Left ventricle myocardium inferior (tissue), 1 donor: Measurements from ENCODE around the gene STAT1. TPM values are rescaled to one million over a fixed set of nuclear protein-coding genes. Genes with fewer than 3 reads are reported as not detected.

Source experiments
- DNase-seq: peaks from one replicate; pipeline ENCODE4 v3.0.0-alpha.2; 2020
- H3K27ac ChIP-seq: fragments of 200-600 bp; replicated peaks from 2 replicates; pipeline ENCODE4 v1.8.0; 2021
- H3K27me3 ChIP-seq: fragments of 200-600 bp; 2 replicates; pipeline ENCODE4 v1.8.0; 2021; ENCODE audit warnings: low read depth
- H3K36me3 ChIP-seq: fragments of 200-600 bp; 2 replicates; pipeline ENCODE4 v1.8.0; 2021
- H3K4me1 ChIP-seq: fragments of 200-600 bp; 2 replicates; pipeline ENCODE4 v1.8.0; 2021
- H3K4me3 ChIP-seq: fragments of 200-600 bp; 2 replicates; pipeline ENCODE4 v1.8.0; 2021; ENCODE audit warnings: mild to moderate bottlenecking, moderate library complexity
- H3K9me3 ChIP-seq: fragments of 200-600 bp; replicated peaks from 2 replicates; pipeline ENCODE4 v1.8.0; 2021
- intact Hi-C: fragments of 100-400 bp; cut with micrococcal nuclease; formaldehyde crosslinking; loops from one replicate; pipeline ENCODE4 v1.11.0; 2022
- total RNA-seq: library from RNA; stranded (reverse); fragmentation: NEBNext Ultra II Directional; extraction: Animal tissue kit (Norgen Biotek cat#: 25700); gene quantifications from one replicate; pipeline ENCODE4 v1.2.1, GENCODE V29; 2021
- TF ChIP-seq, protein P1 (sequence below): fragments of 200-600 bp; IDR thresholded peaks from 2 replicates; pipeline ENCODE4 v1.8.0; 2021; ENCODE audit warnings: antibody characterized with exemption, mild to moderate bottlenecking, borderline replicate concordance
- donor health status: DM: no; HTN: yes; CAD: no; lungs with severe emphysema.

The STAT1 gene
- total RNA-seq, 1 donor from 2014 or later = 42.2 TPM

DNA sequence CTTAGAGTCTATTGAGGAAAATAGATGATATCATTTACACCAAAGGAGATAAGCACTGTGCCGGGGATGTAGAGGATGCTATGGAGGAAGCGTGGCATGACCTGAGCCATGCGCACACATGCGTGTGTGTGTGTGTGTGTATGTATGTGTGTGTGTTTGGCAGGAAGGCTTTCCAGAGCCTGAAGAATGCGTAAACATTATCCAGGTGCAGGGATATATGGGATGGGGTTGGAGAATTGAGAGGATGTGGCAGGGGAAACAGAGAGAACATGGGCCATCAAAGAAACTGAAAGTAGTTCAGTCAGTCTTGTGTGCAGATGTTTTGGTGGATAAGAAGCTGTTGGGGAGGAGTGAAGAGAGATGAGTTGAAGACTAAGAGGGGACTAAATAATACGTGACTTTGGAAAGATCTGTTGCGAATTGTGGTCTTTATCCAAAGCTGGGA, 9.3 kb upstream of the STAT1 start:
- no peaks in the 10 kb centered on the region for H3K27me3 ChIP-seq
- intact Hi-C loops = no loop called here
- no peaks in the 10 kb centered on the region for H3K9me3 ChIP-seq
- DNase-seq = no peak
- no peak overlapping the region for H3K27ac ChIP-seq
- no peaks in the 10 kb centered on the region for H3K36me3 ChIP-seq
- H3K4me3 ChIP-seq = no peak overlapping the region
- peaks cover 18% of the 10 kb centered on the region for H3K4me1 ChIP-seq
- TF ChIP-seq, protein P1, sequence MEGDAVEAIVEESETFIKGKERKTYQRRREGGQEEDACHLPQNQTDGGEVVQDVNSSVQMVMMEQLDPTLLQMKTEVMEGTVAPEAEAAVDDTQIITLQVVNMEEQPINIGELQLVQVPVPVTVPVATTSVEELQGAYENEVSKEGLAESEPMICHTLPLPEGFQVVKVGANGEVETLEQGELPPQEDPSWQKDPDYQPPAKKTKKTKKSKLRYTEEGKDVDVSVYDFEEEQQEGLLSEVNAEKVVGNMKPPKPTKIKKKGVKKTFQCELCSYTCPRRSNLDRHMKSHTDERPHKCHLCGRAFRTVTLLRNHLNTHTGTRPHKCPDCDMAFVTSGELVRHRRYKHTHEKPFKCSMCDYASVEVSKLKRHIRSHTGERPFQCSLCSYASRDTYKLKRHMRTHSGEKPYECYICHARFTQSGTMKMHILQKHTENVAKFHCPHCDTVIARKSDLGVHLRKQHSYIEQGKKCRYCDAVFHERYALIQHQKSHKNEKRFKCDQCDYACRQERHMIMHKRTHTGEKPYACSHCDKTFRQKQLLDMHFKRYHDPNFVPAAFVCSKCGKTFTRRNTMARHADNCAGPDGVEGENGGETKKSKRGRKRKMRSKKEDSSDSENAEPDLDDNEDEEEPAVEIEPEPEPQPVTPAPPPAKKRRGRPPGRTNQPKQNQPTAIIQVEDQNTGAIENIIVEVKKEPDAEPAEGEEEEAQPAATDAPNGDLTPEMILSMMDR = no peak

DNA sequence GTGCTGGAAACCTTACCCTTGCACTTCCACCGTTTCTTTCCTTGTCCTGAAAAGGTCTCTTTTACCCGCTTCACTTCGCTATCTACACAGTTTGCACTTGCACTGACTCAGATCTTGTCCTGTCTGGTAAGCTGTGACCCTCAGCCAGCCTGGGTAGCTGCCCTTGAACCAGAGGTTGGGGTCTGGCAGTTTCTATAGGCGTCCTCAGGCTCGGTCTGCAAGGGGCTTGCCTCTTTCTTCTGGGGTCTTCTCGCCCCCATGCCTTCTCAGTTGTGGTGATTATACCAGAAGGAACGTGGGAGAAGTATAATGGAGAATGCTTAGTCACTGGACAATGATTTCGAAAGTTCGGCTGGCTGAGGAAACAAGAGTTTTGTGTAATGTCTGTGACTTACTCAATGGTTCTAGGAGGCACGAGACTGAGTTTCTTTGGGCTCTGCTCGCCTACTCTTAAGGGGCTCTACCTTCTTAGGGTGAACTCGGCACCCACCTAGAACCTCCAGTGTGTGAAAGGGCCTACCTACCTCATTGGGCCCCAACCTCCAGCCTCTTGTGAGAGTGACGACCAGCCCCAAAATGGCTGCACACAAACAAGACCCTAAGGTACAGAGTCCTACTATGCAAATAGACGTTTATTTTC, 6.9 kb upstream of the STAT1 start:
- no peaks in the 10 kb centered on the region for H3K36me3 ChIP-seq
- no peaks in the 10 kb centered on the region for H3K27me3 ChIP-seq
- TF ChIP-seq, protein P1 = no peak
- peak overlapping the region; percentile 80 for H3K4me3 ChIP-seq
- H3K4me1 ChIP-seq = peaks cover 18% of the 10 kb centered on the region
- H3K9me3 ChIP-seq = no peaks in the 10 kb centered on the region
- H3K27ac ChIP-seq = peak overlapping the region; percentile 94
- no peak for DNase-seq
- intact Hi-C loops = no loop called here

DNA sequence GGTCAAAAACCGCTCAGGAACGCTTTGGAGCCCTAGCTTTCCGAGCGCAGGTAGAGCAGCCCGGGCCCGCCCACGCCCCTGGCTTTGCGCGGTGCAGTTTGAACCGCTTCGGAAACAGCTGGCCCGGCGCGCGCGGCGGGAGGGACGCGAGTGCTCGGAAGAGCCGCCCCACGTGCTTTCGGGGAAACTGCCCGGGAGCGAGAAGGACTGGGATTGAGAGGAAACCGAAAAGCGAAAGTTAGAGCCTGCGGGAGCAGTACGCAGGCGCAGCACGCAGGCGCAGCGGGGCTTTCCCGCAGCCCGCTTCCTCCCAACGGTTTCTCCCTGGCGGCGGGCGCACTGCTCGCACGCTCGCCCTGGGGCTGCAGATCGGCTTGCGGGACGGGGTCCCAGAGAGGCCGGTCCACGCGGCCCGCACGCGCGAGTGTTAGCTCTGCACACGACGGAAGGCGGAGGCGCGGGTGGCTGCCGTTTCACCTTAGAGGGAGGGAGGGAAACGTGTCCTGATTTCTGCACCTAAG, 6.3 kb upstream of the STAT1 start:
- TF ChIP-seq, protein P1 = peak; percentile 42
- Histone ChIP-seq H3K4me3 (peak overlapping the region; percentile 80), H3K9me3 (no peaks in the 10 kb centered on the region), H3K27ac (peak overlapping the region; percentile 94), H3K36me3 (no peaks in the 10 kb centered on the region), H3K4me1 (peaks cover 18% of the 10 kb centered on the region), H3K27me3 (no peaks in the 10 kb centered on the region)
- intact Hi-C loops = no loop called here
- DNase-seq = peak; percentile 93

DNA sequence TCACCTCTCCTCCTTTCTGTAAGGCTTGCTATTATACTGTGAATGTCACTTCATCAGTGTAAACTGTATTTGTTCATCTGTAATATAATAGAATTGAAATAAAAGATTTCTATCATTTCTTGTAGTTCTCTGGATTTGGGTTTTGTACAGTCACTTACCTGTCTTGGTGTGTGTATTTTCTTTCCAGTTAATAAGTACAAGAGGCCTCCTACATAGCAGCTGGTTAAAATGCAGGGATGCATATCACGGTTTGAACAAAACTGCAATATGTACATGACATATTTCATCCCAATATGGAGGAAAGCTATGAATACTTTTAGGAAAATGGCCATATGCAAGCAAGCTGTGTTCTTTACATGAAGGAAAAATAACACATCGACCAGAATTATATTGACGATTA, 5.4 kb upstream of the STAT1 start:
- intact Hi-C loops = no loop called here
- DNase-seq = no peak
- Histone ChIP-seq H3K4me1 (peaks cover 25% of the 10 kb centered on the region), H3K9me3 (no peaks in the 10 kb centered on the region), H3K27me3 (no peaks in the 10 kb centered on the region), H3K36me3 (no peaks in the 10 kb centered on the region), H3K27ac (no peak overlapping the region), H3K4me3 (no peak overlapping the region)
- TF ChIP-seq, protein P1 = no peak

DNA sequence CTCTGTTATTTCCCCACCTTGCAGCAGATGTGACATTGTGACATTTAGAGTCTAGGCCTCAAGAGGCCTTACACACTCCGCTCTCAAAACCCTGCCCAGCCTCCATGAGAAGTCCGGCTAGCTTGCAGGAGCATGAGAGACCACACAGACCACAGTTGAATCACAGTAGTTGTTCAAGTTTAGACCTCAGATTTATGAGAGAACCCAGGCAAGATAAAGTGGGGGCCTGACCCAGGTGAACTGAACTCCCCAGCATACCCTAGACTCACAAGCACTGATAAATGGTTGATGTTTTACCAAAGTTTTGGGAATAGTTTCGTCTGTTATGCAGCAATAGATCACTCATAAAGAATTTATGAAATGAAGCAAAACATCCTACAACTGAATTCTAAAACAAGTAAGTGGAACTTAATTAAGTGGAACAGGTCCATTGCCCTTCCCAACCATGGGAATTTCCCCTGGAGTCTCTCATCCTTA, 4.7 kb upstream of the STAT1 start:
- no peaks in the 10 kb centered on the region for H3K36me3 ChIP-seq
- H3K27me3 ChIP-seq = no peaks in the 10 kb centered on the region
- H3K4me3 ChIP-seq = no peak overlapping the region
- no peak overlapping the region for H3K27ac ChIP-seq
- intact Hi-C loops = no loop called here
- DNase-seq = no peak
- H3K4me1 ChIP-seq = peaks cover 29% of the 10 kb centered on the region
- H3K9me3 ChIP-seq = no peaks in the 10 kb centered on the region
- TF ChIP-seq, protein P1 = no peak
